Panc1 (cell line): ENCODE data around the gene ABHD12. TPM values are rescaled to one million over a fixed set of nuclear protein-coding genes. Genes with fewer than 3 reads are reported as not detected.

Source experiments
- ATAC-seq: fragments of 200-7000 bp; cut with Tn5 transposase; 2 replicates; pipeline ENCODE4 v1.9.1; 2020; ENCODE audit warnings: mild to moderate bottlenecking, moderate library complexity
- BruUV-seq: library from RNA; stranded (reverse); fragments of 400-500 nt; replicated peaks from 2 replicates; lab custom pipeline; 2021; lab: Mats Ljungman, UMichigan
- CTCF ChIA-PET: fragments of 300-600 bp; sonication (Branson Sonifier 250); formaldehyde crosslinking; loops from one replicate; lab custom pipeline; 2022; ENCODE audit warnings: antibody characterized with exemption; lab: Charles Lee
- POLR2A ChIA-PET: fragments of 300-600 bp; sonication (Branson Sonifier 250); formaldehyde crosslinking; loops from one replicate; lab custom pipeline; 2022; ENCODE audit warnings: antibody characterized with exemption; lab: Charles Lee
- DNase-seq: peaks from one replicate; pipeline ENCODE4 v3.0.0-alpha.2; 2010; ENCODE audit warnings: low read depth, low spot score
- H3K27ac ChIP-seq: 2 replicates; pipeline ENCODE4 v1.5.1; 2011; ENCODE audit warnings: mild to moderate bottlenecking, low read length, inconsistent platforms
- H3K27me3 ChIP-seq: fragments of 200-500 bp; sonication (Bioruptor generic); 2 replicates; pipeline ENCODE4 v1.6.0; 2014; ENCODE audit warnings: low read length, inconsistent platforms; ENCODE audit not compliant: control insufficient read depth, insufficient read depth
- H3K36me3 ChIP-seq: fragments of 200-500 bp; sonication (Bioruptor generic); 2 replicates; pipeline ENCODE4 v1.5.1; 2014; ENCODE audit warnings: inconsistent platforms, mild to moderate bottlenecking, low read length, moderate library complexity; ENCODE audit not compliant: control insufficient read depth, insufficient read depth
- H3K4me1 ChIP-seq: 2 replicates; pipeline ENCODE4 v1.5.1; 2011; ENCODE audit warnings: inconsistent platforms, mild to moderate bottlenecking, low read length, moderate library complexity; ENCODE audit not compliant: control insufficient read depth, insufficient read depth
- H3K4me3 ChIP-seq, 2 experiments: 2 replicates each; pipeline ENCODE4 v1.5.1; 2011 to 2012; ENCODE audit warnings: low read depth in 2 of 2, low read length in 2 of 2, mild to moderate bottlenecking in 2 of 2, inconsistent platforms in 1 of 2, moderate library complexity in 1 of 2
- H3K9me3 ChIP-seq: fragments of 200-500 bp; sonication (Bioruptor generic); 2 replicates; pipeline ENCODE4 v1.5.1; 2014; ENCODE audit warnings: low read depth, mild to moderate bottlenecking, inconsistent platforms, low read length, moderate library complexity; ENCODE audit not compliant: control insufficient read depth, insufficient read depth
- POLR2AphosphoS5 ChIP-seq: IDR thresholded peaks from 2 replicates; pipeline ENCODE4 v1.6.1; 2012; ENCODE audit warnings: mild to moderate bottlenecking, low read depth, low read length, moderate library complexity
- SIN3A ChIP-seq: IDR thresholded peaks from 2 replicates; pipeline ENCODE4 v1.6.1; 2012; ENCODE audit warnings: low read depth, mild to moderate bottlenecking, low read length, moderate library complexity, borderline replicate concordance; ENCODE audit not compliant: insufficient read depth
- TCF7L2 ChIP-seq: IDR thresholded peaks from 2 replicates; pipeline ENCODE4 v1.6.1; 2011; ENCODE audit warnings: mild to moderate bottlenecking, low read depth, low read length, inconsistent platforms
- in situ Hi-C: cut with HindIII; loops from 2 replicates; pipeline ENCODE4 v1.10.0; 2016; ENCODE audit warnings: low sequenced_read_pairs, low pct_unique_long_range_greater_than_20kb
- intact Hi-C: fragments of 100-400 bp; cut with micrococcal nuclease; formaldehyde crosslinking; loops from one replicate; pipeline ENCODE4 v1.10.0; 2022; ENCODE audit not compliant: unreplicated experiment
- total RNA-seq: library from RNA; stranded (reverse); gene quantifications from one replicate; pipeline ENCODE4 v1.2.1, GENCODE V29; 2021; ENCODE audit not compliant: unreplicated experiment
- TF ChIP-seq, protein P1 (sequence below): fragments of 450-650 bp; IDR thresholded peaks from 2 replicates; pipeline ENCODE4 v1.5.1; 2017; ENCODE audit warnings: mild to moderate bottlenecking
- TF ChIP-seq, protein P2 (sequence below), 2 experiments: IDR thresholded peaks; 2 replicates each; pipeline ENCODE4 v1.6.1; 2011 to 2012; ENCODE audit warnings: low read depth in 2 of 2, control low read depth in 1 of 2, low read length in 1 of 2, mild to moderate bottlenecking in 1 of 2, moderate library complexity in 1 of 2; ENCODE audit not compliant: insufficient read depth in 1 of 2

ABHD12 gene
- total RNA-seq, 1 experiment from 2014 or later: 90.9 TPM

DNA sequence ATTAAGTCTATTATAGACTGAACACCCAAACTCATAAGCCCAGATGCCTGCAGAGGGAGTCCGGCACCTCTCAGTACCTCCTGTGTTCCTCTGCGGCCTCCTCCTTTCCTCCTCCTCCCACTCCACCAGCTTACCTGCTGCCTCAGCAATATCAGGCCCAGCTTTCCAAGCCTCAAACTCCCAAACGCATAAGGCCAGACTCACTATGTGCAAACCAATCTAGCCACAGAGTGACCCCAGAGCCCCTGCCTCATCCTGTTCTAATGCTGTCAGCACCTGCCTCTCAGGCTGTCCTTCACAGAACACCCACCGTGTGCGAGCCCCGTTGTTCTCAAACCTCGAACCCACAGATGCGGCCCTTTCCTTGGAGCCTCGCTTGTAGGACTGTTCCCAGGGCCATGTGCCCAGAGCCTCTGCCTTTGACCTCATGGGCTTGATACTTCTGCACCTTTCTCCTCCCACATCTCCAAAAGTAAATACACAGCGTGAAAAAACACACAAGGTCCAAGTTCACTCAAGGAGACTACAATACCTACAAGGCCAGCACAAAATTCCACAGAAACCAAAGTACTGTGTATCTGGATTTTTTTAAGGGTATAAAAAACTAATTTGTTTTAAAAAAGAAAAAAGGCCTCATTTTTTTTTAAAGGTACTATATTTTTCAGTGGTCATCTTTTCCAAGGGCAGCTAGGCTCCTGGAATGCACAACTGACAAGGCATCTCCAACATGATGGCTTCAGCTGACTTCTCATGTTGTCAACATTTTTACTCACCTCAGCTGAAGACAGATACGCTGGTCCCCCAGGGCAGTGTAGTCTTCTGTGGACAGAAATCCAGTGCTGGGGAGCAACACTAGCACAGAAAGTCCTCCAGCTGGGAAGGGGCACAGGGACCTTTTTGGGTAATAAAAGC is 52.3 kb downstream of the ABHD12 start:
- Histone ChIP-seq H3K36me3 (no peaks in the 10 kb centered on the region), H3K4me1 (peaks cover 25% of the 10 kb centered on the region), H3K4me3 (no peak overlapping the region), H3K27me3 (no peaks in the 10 kb centered on the region), H3K9me3 (no peaks in the 10 kb centered on the region), H3K27ac (peak overlapping the region; percentile 13; the same call in 1 of the 2 replicates)
- no peak for DNase-seq
- ChIA-PET CTCF (interaction anchor here (3.1 kb wide), 1 partner anchor 60 kb away, joined by 25 read pairs; no protein-coding TSS in a partner anchor), POLR2A (no interaction called here)
- ATAC-seq: peak; percentile 74
- no TSS peak for BruUV-seq
- intact Hi-C loops: no loop called here
- TF ChIP-seq POLR2AphosphoS5 (no peak), TCF7L2 (no peak), SIN3A (no peak)
- TF ChIP-seq, protein P1, sequence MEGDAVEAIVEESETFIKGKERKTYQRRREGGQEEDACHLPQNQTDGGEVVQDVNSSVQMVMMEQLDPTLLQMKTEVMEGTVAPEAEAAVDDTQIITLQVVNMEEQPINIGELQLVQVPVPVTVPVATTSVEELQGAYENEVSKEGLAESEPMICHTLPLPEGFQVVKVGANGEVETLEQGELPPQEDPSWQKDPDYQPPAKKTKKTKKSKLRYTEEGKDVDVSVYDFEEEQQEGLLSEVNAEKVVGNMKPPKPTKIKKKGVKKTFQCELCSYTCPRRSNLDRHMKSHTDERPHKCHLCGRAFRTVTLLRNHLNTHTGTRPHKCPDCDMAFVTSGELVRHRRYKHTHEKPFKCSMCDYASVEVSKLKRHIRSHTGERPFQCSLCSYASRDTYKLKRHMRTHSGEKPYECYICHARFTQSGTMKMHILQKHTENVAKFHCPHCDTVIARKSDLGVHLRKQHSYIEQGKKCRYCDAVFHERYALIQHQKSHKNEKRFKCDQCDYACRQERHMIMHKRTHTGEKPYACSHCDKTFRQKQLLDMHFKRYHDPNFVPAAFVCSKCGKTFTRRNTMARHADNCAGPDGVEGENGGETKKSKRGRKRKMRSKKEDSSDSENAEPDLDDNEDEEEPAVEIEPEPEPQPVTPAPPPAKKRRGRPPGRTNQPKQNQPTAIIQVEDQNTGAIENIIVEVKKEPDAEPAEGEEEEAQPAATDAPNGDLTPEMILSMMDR: peak; percentile 22; the same call in 1 of the 2 replicates
- TF ChIP-seq, protein P2, sequence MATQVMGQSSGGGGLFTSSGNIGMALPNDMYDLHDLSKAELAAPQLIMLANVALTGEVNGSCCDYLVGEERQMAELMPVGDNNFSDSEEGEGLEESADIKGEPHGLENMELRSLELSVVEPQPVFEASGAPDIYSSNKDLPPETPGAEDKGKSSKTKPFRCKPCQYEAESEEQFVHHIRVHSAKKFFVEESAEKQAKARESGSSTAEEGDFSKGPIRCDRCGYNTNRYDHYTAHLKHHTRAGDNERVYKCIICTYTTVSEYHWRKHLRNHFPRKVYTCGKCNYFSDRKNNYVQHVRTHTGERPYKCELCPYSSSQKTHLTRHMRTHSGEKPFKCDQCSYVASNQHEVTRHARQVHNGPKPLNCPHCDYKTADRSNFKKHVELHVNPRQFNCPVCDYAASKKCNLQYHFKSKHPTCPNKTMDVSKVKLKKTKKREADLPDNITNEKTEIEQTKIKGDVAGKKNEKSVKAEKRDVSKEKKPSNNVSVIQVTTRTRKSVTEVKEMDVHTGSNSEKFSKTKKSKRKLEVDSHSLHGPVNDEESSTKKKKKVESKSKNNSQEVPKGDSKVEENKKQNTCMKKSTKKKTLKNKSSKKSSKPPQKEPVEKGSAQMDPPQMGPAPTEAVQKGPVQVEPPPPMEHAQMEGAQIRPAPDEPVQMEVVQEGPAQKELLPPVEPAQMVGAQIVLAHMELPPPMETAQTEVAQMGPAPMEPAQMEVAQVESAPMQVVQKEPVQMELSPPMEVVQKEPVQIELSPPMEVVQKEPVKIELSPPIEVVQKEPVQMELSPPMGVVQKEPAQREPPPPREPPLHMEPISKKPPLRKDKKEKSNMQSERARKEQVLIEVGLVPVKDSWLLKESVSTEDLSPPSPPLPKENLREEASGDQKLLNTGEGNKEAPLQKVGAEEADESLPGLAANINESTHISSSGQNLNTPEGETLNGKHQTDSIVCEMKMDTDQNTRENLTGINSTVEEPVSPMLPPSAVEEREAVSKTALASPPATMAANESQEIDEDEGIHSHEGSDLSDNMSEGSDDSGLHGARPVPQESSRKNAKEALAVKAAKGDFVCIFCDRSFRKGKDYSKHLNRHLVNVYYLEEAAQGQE (IDR thresholded peaks at IDR 0.05; ENCODE audit: insufficient read depth in 1 of 2, low read depth in 2 of 2, low read length in 1 of 2): no peak
- in situ Hi-C loops: no loop called here

DNA sequence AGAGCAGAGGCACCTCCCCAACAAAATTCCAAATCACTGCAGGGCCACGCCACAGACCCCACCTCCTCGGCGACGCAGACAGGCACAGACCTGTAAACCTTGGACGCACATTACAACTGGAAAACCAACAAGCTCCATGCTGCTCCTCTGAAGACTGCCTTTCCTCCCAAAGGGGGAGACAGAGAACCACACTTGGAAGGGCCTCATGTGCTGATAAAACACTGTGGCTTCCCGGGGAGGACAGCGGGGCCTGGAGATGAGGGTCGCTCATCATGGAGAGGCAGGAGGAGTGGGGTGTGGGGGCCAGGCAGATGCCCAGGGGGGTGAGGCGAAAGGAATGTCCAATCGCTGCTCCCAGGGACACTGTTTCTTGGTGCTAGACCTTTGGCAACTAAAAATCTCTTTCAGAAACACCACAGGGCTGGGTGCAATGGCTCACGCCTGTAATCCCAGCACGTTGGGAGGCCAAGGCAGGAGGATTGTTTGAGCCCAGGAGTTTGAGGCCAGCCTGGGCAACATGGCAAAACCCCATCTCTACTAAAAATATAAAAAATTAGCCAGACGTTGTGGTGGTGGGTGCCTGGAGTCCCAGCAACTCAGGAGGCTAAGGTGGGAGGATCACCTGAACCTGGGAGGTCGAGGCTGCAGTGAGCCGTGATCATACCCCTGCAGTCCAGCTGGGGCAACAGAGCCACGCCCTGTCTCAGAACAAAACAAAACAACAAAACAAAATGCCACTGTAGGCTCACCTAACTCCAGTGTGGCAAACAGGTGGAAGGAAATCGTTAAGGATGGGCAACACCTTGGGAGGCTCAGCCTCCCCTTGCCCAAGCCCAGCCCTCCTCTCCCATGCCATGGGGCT is 53.8 kb downstream of the ABHD12 start:
- POLR2A ChIA-PET: interaction anchor here (0.5 to 0.8 kb wide), 2 partner anchors 61 to 75 kb away, joined by 4 to 6 read pairs; no protein-coding TSS in a partner anchor
- intact Hi-C loops: loop anchor here (2.0 kb wide), 1 partner anchor 62 kb away; no protein-coding TSS in a partner anchor
- peaks cover 25% of the 10 kb centered on the region for H3K4me1 ChIP-seq
- H3K36me3 ChIP-seq: no peaks in the 10 kb centered on the region
- H3K27ac ChIP-seq: peak overlapping the region; percentile 23; the same call in 1 of the 2 replicates
- no peaks in the 10 kb centered on the region for H3K9me3 ChIP-seq
- no peak overlapping the region for H3K4me3 ChIP-seq
- in situ Hi-C loops: no loop called here
- TF ChIP-seq POLR2AphosphoS5 (no peak), TCF7L2 (no peak), SIN3A (no peak)
- TF ChIP-seq, protein P2 (IDR thresholded peaks at IDR 0.05; ENCODE audit: insufficient read depth in 1 of 2, low read depth in 2 of 2, low read length in 1 of 2): no peak
- TF ChIP-seq, protein P1: peak; percentile 73
- no TSS peak for BruUV-seq
- ATAC-seq (peak; percentile 92), DNase-seq (no peak)
- CTCF ChIA-PET: interaction anchor here (0.5 to 3.1 kb wide), 6 partner anchors 19 to 240 kb away, joined by 3 to 25 read pairs (median 6); no protein-coding TSS in a partner anchor
- H3K27me3 ChIP-seq: no peaks in the 10 kb centered on the region
